CD4-positive, alpha-beta T cell treated with Interleukin-2 at 100 ng/mL for 4 hours (primary cell): ENCODE data around the gene DBH.
"Not testable (repeated sequence)": the region's sequence is repeated elsewhere in the genome, so short reads cannot be mapped to it uniquely, and the experiment has no call there.

Source experiments
- DNase-seq: peaks from one replicate; pipeline ENCODE4 v3.0.0-alpha.2; 2020; ENCODE audit warnings: low spot score

DBH gene

GRCh38 chr9:133626008-133626407 is 10.2 kb upstream of the DBH start:
- DNase-seq: not testable (repeated sequence)

- no peak for DNase-seq
Observed at GRCh38 chr9:133627341-133627740, 8.8 kb upstream of the DBH start.

DNA sequence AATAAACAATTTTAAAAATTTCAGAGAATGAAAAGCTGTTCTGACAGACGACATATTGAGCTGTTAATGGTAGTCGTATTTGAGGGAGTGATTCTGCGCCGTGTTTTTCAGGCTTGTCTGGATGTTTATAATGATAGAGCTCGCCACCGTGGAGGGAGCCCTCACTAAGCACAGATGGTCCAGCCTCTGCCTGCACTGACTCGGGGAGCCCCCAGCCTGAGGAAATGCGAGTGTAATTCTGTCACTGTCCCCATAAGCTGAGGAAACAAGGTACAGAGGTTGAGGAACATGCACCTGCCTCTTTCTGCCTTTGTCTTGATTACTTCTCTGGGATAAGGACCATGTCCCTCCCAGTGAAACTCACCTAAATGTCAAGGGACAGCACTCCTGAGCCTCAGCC is 7.4 kb upstream of the DBH start:
- no peak for DNase-seq

DNA sequence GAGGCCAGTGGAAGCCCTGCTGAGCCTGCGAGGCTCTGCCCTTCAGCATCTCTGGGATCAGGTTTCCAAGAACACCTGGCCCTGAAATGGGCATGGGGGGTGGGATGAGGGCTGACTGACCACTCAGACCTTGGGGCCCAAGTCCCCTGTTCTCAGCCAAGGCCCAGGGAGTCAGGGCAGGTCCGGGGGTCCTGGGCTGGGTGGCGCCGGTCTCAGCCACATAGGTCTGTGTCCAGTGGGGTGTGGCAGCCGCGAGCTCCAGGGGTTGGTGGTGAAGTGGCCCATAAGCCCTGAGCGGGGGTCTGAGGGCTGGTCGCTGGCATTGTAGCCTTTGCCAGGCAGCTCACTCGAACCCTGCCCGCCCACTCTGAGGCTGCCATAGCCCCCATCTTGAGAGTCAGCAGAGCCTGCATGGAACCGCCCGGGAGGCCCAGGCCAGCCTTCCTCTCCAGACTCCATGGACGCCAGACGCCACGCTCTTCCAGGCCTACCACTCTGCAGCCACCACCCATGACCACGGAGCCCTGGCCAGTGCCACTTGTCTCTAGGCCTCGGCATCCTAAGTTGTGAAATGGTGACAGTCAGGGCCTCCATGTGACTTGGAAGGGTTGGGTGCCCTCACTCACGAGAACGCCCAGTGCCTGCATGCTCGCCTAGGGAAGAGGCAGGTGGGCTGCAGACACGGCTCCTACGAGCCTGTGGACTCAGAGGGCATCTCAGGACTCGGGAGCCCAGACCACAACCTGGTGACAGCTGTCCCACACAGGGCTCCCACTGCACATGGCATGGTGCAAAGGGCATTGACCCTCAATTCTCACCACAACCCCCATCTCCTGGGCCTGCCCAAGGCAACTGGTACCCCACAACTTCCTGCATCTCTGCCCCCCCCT is 6.7 kb upstream of the DBH start:
- no peak for DNase-seq

DNA sequence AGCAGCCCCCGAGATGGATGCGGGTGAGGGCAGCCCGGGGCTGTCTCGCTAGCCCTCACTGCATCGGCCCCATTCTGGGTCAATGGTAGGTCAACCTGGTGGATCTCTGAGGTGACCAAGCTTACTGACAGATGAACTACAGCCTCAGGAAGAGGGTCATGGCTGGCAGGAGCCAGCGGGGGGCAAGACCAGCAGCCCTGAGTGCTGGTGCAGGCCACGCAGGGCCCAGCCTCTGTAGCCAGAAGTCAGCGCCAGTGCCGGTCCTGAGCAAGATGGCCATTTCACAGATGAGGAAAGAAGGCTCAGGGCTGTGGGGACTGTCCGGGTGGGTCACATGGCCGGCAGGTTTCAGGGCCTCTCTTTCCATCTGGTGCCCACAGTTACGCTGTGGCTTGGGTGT is 5.1 kb upstream of the DBH start:
- no peak for DNase-seq

DNA sequence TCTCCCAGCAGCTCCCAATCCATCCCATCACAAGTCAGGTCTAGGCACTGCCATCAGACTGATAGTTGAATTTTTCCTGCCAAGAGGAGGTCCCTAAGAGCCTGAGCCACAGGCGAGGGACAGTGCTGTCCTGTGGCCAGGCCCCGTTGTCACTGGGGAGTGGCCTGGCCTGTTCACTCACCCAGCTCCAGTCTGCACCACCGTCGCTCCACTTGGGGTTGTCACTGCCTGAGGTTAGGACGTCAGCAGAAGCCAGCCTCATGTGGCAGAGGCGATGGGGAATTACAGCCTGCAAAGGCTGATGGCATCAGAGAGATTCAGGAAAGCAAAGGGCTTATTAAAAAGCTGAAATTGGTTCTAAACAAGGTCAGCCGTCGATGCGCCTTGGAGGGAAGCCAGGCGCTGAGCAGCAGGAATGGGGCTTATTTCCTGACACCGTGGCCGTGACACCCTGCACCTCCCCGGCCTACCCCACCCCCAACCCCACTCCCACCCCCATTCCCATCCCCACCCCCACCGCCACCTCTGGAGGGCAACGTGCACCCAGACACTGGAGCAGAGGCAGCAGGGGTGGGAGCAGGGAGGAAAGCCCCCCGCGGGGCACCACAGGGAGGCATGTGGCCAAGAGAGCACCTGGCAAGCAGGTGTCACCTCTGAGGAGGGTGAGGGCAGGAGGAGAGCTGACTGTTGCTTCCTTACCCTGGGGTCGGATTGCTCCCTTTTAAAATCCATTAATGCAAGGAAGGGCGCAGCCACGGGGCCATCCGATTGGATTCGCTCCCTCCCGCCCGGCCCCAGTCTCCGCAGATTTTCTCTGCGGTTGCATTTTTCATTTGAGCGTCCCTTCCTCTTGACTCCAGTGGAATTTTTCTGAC is 3.1 kb upstream of the DBH start:
- DNase-seq: no peak

DNA sequence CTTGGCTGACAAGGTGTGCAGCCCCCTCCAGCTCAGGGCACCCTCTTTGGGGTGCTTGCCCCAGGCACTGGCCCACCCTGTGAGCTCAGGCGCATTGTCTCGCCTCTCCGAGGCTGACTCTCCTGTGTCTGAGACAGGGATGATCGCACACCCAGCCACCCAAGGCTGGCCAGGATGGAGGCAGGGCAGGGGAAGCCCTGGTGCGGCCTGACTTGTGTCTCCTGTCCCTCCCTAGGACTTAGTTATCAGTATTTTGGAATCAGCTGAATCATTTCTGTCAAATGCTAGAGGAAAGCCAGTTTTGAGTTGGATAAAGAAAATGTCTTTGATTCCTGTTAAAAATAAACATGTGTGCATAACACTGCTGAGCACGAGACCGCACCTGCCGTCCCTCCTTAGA is 2.5 kb upstream of the DBH start:
- DNase-seq: no peak

- no peak for DNase-seq
Observed at GRCh38 chr9:133634081-133634691, 2.0 kb upstream of the DBH start.

DNA sequence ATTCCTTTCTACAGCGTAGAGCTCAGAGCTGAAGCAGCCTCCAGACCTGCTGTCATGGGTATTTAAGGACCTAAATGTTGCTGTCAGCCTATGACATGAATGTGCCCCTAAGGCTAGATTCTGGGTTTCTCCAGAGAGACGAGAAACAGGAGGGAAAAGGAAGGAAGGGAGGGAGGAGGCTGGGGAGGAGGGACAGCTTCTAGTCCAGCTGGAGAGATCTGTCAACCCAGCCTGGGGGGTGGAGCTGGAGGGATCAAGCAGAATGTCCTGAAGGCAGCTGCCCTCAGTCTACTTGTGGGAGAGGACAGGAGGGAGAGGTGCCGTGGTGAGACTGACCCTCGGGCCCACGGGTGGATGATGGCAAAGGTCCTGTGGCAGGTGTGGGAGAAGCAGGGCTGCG is 1.1 kb upstream of the DBH start:
- DNase-seq: no peak

DNA sequence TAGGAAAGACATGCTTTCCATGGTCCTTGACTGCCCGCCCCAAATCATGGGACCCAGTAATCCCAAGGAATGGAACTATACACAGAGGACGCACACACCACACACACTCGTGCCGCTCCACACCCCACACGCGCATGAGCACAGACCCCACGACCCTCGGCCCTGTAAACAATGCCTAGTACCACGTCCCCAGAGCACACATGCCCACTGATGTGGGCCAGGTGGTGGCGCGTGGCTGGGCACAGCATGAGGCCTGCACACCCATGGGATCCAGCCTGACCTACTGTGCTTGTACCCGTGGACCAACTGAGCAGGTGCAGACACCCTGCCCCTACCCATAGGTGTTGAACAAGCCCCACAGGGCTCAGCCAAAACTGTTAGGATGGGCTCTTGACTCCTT is 739 bp downstream of the DBH start:
- DNase-seq: no peak

GRCh38 chr9:133637451-133638055 is 1.4 kb downstream of the DBH start:
- no peak for DNase-seq

GRCh38 chr9:133638076-133638475 is 1.9 kb downstream of the DBH start:
- DNase-seq: no peak

GRCh38 chr9:133638711-133639110 is 2.5 kb downstream of the DBH start:
- no peak for DNase-seq

DNA sequence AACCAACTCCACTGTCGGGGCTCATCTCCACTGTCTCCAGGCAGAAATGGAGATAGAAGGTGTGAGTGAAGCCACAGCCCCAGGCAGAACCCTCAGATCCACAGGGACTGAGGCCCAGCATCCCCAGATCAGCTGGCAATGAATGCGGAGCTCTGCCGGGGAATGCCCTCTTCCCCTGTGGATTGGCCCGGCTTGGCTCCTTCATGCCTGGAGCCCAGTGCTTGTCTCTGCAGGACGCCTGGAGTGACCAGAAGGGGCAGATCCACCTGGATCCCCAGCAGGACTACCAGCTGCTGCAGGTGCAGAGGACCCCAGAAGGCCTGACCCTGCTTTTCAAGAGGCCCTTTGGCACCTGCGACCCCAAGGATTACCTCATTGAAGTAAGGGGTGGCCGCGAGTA is 3.5 kb downstream of the DBH start:
- no peak for DNase-seq

GRCh38 chr9:133640160-133640559 is 4.0 kb downstream of the DBH start:
- DNase-seq: no peak

DNA sequence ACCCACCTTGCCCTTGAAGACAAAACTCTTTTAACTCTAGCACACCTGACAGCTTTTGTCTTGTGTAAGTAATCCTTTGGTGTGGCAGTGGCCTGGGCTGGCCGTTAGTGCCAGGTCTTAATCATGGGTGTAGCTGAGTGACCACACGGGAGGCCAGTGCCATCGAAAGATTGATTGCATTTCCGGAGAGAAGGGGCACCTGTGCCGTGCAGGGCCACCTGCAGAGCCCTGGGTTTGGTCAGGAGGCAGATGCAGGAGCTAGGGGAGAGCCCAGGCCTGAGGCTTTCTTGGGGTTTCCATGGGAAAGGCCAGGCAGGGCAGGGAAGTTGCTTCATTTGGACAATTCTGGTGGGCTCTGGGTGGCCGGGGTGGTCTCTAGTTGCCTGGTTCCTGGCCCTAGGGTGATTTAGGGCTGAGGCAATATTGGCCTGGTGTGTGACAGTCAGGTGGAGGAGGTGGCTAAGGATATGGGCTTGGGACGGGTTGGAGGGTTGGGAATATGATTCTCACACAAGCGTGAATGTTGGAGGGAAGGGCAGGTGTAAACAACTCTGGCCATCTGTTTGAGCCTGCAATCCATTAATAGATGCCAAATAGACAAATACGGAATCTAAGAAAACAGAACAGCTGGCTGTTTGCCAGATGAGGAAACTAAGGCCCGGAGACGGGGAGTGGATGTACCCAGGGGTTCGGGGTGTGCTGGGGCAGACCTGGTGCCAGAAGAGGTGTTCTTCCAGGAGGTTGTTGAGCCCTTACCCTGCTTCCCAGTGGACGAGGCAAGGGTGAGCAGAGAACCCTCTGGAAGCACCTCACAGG is 4.6 kb downstream of the DBH start:
- no peak for DNase-seq

DNA sequence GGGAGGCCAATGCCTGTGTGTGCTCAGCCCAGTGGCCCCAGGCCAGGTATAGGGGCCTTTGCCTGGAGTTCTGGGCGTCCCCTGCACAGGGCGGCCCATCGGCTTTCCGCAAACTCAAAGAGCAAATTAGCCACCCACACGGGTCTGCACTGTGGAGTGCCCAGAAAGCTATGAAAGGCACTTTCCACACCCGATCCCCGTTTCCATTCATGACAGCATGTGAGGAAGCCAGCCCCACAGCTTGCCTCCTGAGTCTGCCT is 5.2 kb downstream of the DBH start:
- no peak for DNase-seq

- no peak for DNase-seq
Observed at GRCh38 chr9:133641861-133642595, 5.9 kb downstream of the DBH start.

- DNase-seq: no peak
Observed at GRCh38 chr9:133642708-133643361, 6.7 kb downstream of the DBH start.

DNA sequence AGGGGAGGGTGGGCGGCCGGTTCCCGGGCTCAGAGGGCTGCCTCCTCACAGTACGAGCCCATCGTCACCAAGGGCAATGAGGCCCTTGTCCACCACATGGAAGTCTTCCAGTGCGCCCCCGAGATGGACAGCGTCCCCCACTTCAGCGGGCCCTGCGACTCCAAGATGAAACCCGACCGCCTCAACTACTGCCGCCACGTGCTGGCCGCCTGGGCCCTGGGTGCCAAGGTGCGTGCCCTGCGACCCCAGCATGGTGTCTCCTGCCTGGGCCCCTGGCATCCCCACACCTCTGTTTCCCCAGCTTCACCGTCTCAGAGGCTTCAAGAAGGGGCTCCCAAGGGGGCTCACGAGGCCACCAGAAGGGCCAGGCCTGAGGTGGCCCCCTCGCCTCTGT is 7.2 kb downstream of the DBH start:
- no peak for DNase-seq
